Measurements from ENCODE around the gene PSENEN.

The PSENEN gene

DNA sequence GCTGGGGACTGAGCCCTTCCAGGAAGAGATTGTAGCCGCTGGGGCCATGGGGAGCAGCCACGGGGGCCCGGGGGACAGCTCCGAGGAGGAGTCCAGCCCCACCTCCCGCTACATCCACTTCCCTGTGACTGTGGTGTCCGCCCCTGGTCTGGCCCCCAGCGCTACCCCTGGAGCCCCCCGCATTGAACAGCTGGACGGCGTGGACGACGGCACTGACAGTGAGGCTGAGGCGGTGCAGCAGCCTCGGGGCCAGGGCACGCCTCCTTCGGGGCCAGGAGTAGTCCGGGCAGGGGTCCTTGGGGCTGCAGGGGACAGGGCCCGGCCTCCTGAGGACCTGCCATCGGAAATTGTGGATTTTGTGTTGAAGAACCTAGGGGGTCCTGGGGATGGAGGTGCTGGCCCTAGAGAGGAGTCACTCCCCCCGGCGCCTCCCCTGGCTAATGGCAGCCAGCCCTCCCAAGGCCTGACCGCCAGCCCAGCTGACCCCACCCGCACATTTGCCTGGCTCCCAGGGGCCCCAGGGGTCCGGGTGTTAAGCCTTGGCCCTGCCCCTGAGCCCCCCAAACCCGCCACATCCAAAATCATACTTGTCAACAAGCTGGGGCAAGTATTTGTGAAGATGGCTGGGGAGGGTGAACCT, 12.8 kb upstream of the PSENEN start:
- TF ChIP-seq, protein P1, sequence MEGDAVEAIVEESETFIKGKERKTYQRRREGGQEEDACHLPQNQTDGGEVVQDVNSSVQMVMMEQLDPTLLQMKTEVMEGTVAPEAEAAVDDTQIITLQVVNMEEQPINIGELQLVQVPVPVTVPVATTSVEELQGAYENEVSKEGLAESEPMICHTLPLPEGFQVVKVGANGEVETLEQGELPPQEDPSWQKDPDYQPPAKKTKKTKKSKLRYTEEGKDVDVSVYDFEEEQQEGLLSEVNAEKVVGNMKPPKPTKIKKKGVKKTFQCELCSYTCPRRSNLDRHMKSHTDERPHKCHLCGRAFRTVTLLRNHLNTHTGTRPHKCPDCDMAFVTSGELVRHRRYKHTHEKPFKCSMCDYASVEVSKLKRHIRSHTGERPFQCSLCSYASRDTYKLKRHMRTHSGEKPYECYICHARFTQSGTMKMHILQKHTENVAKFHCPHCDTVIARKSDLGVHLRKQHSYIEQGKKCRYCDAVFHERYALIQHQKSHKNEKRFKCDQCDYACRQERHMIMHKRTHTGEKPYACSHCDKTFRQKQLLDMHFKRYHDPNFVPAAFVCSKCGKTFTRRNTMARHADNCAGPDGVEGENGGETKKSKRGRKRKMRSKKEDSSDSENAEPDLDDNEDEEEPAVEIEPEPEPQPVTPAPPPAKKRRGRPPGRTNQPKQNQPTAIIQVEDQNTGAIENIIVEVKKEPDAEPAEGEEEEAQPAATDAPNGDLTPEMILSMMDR (IDR thresholded peaks at IDR 0.05; ENCODE audit: control insufficient read depth, insufficient read depth, low read depth, low read length, missing control alignments), result no peak
- no peak overlapping the region for H3K4me3 ChIP-seq (ENCODE audit: control insufficient read depth, low read depth, low read length)
- DNase-seq (ENCODE audit: low read depth), result no peak

DNA sequence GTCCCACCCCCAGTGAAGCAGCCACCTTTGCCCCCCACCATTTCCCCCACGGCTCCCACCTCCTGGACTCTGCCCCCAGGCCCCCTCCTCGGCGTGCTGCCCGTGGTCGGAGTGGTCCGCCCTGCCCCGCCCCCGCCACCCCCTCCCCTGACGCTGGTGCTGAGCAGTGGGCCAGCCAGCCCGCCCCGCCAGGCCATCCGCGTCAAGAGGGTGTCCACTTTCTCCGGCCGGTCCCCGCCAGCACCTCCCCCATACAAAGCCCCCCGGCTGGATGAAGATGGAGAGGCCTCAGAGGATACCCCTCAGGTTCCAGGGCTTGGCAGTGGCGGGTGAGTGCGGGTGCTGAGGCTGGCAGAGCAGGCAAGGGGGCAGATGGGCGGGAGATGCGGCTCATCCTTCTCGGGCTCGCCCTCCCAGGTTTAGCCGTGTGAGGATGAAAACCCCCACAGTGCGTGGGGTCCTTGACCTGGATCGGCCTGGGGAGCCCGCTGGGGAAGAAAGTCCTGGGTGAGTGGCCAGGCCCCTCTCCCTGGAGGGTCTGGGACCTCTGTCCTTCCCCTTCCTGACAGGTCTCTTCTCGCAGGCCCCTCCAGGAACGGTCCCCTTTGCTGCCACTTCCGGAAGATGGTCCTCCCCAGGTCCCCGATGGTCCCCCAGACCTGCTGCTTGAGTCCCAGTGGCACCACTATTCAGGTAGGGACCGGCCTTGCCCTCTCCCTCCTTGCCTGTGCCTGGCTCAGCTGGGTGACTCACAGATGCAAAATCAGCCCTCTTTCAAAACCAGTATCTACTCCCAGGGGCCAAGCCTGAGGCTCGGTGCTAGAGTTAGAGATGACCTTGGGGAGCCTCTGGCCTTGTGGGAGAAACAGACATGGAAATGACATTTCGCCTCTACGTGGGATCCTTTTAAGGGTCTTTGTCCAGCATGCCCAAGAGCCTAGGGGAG, 12.0 kb upstream of the PSENEN start:
- TF ChIP-seq, protein P1 (IDR thresholded peaks at IDR 0.05; ENCODE audit: control insufficient read depth, insufficient read depth, low read depth, low read length, missing control alignments), result no peak
- no peak for DNase-seq (ENCODE audit: low read depth)

GRCh38 chr19:35734273-35734672, 11.2 kb upstream of the PSENEN start:
- H3K4me3 ChIP-seq (ENCODE audit: control insufficient read depth, low read depth, low read length), result no peak overlapping the region
- no peak for DNase-seq (ENCODE audit: low read depth)
- TF ChIP-seq, protein P1 (IDR thresholded peaks at IDR 0.05; ENCODE audit: control insufficient read depth, insufficient read depth, low read depth, low read length, missing control alignments), result no peak

More for the DNA sequence above, 12.0 kb upstream of the PSENEN start:
- H3K4me3 ChIP-seq (ENCODE audit: control insufficient read depth, low read depth, low read length), result no peak overlapping the region

DNA sequence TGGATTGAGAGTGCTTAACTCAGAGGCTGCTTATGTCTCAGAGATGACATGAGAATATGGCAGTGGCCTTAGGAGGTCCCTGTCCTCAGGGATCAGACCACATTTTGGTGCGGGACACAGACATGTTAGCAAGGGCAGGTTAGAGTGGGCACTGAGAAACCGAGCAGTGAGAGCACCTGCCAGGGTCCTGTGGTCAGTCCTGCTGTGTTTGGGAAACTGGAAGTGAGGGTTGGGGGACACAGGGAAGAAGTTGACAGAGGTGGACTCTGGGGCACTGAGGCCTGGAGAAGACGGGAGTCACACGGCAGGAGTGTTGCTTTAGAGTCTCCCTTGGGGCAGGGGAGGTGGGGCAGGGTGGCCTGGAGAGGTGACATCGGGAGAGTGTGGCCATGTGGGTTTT, 10.6 kb upstream of the PSENEN start:
- TF ChIP-seq, protein P1 (IDR thresholded peaks at IDR 0.05; ENCODE audit: control insufficient read depth, insufficient read depth, low read depth, low read length, missing control alignments), result no peak
- DNase-seq (ENCODE audit: low read depth), result no peak
- H3K4me3 ChIP-seq (ENCODE audit: control insufficient read depth, low read depth, low read length), result no peak overlapping the region

DNA sequence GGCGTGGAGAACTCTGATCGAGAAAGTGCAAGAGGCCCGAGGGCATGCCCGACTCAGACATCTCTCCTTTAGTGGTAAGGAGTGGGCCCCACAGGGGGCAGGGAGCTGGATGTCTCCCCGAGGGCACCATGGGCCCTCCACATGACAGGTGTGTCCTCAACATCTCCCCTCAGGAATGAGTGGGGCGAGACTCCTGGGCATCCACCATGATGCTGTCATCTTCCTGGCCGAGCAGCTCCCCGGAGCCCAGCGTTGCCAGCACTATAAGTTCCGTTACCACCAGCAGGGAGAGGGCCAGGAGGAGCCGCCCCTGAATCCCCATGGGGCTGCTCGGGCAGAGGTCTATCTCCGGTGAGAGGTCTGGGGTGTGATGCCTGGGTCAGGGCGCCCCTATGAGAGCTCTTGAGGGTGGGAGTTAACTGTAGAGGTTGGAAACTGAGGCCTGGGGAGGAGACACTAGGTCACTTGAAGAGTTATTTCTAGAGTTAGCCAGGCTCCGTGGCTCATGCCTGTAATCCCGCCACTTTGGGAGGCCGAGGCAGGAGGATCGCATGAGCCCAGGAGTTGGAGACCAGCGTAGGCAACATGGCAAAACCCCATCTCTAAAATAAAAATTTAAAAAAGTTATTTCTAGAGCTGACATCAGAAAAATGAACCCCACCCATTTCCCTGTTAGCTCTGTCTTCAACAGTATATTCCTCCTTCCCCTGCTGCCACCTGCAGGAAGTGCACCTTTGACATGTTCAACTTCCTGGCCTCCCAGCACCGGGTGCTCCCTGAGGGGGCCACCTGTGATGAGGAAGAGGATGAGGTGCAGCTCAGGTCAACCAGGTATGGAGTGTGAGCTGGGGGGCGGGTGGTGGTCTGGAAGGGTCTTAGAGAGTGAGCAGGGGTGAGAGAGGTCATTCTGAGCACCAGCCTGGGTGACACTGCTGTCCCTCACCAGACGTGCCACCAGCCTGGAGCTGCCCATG, 8.3 kb upstream of the PSENEN start:
- DNase-seq (ENCODE audit: low read depth), result no peak
- H3K4me3 ChIP-seq (ENCODE audit: control insufficient read depth, low read depth, low read length), result no peak overlapping the region
- TF ChIP-seq, protein P1 (IDR thresholded peaks at IDR 0.05; ENCODE audit: control insufficient read depth, insufficient read depth, low read depth, low read length, missing control alignments), result peak; percentile 10

Data from AG09309 (cell line).